GM19238 (cell line): ENCODE results near the gene MICALL2.

Experiments used
- DNase-seq: peaks from one replicate; pipeline ENCODE4 v3.0.0; 2011; ENCODE audit warnings: low spot score; ENCODE audit not compliant: insufficient read length

Gene MICALL2

DNA sequence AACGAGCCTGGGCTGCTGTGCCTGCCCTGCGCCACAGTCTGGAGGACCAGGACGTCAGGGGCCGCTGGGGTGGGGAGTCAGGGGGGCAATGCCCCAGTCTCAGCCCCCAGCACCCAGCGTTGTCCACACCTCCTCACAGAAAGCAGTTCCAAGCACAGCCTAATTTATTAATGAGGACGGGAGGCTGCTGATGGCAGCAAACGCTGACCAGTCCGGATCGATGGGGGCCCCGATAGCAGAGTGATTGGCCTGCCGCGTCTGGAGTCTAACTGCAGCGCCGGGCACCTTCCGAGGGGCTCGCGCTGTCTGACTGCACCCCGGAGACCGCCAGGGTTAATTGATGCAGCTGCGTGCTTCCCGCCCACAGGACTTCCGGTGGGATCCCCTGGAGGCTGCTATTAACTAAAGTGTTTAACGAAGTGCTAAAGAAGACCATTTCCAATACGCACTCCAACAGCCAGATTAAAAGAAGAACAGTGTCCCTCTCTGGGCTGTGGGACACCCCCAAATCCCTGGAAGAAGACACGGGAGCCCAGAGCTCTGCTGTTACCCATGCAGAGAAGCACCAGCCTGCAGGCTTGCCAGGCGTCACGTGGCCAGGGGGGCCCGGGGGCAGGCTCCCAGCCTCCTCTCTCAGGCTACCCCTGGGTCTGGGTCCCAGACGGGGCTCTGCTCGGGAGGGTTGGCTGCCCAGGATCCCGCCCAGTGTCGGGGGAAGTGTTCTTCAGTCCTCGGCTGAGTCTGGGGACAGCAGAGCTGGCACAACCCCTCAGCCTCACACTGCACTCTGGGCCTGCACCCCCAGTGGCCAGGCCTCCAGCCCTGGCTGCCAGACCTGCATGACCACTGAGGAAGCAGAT, 63.8 kb downstream of the MICALL2 start:
- DNase-seq = no peak

DNA sequence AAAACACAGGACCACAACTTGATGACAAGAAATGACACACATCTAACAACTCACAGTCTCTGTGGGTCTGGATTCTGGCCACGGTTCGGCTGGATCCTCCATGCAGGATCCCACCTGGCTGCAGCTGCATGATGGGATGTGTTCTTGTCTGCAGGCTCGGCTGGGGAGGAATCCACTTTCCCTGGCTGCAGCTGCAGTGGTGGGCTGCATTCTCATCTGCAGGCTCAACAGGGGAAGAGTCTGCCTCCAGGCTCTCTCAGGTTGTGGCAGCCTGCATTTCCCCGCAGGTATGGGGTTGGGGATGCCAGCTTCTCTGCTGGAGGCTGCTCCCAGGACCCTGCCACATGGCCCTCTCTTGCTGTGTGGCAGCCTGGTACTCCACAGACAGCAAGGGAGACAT, 64.9 kb downstream of the MICALL2 start:
- no peak for DNase-seq

DNA sequence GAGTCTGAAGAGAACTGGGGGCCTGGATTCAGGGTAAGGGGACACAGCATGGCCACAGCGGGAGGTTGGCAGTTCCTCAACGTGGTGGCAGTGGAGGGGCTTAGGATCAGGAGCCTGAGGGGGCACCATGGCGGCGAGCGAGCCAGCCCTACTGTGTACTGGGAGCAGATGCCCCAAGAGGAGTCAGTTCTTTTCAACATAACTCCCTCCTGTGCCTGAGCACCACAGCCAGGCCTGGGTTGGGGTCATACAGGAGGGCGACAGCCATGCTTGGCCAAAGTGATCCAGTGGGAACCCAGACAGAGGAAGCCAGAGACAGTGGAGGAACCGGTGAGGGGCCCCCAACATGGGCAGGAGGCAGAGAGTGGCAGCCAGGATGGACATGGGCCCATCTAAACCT, 65.8 kb downstream of the MICALL2 start:
- no peak for DNase-seq

DNA sequence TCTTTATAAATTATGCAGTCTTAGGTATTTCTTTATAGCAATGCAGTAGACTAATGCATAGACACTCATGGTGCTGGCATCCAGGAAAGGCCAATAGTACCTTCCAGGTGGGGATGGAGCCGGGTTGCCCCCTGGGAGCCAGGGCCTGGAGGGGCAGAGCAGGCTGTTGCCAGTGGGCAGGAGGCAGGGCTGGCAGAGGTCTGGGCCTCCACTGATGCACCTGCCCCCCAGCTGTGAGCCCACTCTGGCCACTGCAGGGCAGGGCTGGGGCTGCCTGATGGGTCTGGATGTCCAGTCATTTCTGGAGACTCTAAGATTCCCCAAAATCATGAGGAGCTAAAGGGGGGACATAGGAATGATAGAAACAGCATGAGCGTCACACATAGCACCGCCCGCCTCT, 66.7 kb downstream of the MICALL2 start:
- no peak for DNase-seq

DNA sequence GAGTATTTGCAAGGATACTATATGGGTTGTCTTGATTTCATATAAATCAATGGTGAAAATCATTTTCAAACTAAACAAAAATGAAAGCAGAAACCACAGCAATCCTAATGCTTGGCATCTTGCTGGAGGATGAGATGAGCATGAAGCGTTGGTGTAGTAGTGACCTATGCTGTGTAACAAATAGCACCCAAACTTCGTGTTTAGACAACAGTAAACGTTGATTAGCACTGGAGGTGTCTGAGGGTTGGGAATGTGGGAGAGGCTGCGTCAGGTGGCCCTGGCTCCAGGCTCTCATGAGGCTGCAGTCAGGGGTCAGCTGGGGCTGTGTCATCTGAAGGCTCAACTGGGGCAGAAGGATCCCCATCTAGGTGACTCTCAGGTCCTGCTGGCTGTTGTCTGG, 67.8 kb downstream of the MICALL2 start:
- DNase-seq = no peak

DNA sequence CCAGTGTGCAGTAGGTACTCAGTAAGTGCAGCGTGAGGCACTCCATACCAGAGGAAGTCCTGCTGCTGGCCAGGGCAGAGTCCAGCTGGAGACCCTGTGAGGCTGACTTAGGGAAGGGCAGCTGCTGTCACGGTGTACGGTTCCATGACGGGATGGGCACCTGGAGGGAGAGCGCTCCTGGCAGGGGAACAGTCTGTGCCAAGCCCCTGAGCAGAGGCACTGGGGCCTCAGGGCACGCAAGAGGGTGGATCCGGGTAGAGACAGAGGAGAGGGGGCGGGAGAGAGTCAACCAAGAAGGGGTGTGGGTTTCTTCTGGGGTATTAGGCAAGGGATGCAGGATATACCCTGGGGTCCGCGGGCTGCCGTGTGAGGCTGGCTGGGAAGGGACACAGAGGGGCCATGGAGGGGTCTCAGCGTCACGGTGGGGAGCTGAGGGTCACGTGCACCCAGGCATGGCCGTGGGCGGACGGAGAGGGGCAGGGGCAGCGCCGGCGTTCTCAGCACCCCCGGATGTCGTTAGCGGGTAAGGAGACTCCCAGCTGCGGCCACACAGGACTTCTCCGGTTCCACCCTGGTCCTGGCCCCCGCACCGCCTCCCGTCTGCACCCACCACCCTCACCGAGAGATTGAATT, 70.5 kb downstream of the MICALL2 start:
- DNase-seq = no peak

DNA sequence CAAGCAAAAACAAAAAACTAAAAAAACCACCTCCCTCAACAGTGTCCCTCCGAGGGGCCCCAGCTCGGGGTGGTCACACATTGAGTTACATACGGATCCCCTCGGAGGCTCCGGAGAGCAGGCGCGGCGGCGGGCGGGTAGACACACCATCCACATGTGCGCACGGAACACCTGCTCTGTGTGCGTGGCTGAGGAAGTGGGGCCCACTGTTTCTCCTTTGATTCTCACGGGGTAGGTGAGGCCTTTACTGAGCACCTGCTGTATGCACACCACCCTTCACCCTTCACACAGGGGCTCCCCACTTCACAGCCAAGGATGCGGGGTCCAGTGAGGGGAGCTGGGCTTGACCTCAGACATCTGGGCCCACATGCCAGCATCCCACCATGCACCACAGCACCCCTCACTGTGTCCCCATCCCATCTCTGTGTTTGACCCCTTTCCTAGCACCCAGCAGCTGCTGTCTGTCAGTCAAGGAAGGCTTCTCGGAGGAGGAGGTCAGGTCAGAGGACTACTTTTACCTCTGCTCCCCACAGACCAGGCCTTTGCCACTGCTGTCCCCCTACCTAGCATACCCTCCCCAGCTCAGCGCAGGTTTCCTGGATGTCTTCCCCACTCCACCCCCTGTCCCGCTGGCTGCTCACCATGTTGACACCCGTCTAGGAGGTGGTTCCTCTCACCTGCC, 71.1 kb downstream of the MICALL2 start:
- DNase-seq = no peak

DNA sequence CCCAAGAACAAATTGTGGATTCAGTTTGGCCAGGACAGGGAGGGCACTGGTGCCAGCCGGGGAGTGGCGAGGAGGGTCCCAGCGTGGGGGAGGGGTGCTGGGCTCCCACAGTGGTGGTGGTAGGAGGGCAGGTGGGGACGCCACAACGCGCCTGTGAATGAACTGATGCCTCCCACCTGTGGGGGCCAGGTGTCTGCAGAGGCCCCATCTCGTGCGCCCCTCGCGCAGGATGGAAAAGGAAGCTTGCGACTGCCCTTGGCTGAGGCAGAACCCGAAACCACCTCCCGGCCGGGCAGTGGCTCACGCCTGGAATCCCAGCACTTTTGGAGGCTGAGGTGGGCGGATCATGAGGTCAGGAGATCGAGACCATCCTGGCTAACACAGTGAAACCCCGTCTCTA, 72.0 kb downstream of the MICALL2 start:
- no peak for DNase-seq

DNA sequence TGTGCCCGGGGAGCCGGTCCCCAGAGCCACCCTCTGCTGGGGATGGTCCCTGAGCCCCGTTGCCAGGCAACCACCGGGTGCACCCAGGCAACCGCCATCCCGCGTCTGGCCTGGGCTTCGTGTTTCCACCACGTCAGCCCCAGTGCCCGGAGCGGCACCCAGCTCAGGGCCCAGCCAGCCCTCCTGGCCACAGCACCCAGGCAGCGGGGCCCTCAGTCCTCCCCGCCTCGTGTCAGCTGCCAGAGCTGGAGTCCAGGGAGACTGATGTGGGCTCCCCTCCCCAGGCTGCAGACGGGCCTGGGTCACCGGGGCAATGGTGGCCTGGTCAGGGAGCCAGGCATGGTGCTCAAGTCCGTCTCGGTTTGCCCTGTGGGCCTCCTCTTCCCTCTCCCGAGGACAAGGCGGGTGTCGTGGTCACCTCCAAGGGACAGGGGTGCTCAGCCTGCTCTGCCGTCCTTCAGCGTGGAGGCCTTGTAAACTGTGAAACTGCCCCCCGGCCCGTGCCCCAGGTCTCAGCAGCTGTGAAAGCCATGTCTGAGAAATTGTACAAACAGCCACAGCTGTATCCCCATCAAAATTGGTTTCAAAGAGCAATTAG, 72.5 kb downstream of the MICALL2 start:
- no peak for DNase-seq

DNA sequence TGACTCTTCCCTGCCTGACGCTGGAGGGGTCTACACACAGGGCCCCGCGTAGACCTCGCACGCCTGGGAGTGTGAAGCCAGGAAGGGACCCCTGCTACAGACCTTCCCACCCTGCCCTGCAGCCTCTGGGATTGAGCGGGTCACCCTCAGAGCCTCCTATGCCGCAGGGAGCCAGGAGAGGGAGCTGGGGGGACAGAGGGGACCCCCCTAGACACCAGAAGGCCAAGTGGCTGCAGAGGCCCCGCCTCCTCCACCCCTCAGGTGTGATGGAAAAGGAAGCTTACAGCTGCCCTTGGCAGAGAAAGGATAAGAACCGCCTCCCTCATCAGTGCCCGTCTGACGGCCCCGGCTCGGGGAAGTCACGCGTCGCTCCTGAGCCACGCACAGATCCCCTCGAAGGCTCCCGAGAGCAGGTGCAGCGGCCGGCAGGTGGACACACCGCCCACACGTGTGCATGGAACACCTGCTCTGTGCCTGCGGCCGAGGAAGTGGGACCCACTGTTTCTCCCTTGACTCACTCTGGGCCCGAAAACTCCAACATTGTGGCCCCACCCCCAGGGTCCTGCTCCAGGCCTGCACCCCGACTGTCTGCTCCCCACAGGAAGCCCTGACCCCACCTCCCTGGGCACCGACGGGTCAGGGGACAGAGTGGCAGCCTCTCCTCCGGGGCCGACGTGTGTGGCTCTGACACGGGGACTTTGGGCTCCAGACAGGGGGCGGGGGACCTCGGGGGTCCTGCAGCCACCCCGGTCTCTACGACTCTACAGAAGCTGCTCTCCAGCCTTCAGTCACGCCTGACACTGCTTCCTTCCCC, 73.3 kb downstream of the MICALL2 start:
- DNase-seq = no peak

DNA sequence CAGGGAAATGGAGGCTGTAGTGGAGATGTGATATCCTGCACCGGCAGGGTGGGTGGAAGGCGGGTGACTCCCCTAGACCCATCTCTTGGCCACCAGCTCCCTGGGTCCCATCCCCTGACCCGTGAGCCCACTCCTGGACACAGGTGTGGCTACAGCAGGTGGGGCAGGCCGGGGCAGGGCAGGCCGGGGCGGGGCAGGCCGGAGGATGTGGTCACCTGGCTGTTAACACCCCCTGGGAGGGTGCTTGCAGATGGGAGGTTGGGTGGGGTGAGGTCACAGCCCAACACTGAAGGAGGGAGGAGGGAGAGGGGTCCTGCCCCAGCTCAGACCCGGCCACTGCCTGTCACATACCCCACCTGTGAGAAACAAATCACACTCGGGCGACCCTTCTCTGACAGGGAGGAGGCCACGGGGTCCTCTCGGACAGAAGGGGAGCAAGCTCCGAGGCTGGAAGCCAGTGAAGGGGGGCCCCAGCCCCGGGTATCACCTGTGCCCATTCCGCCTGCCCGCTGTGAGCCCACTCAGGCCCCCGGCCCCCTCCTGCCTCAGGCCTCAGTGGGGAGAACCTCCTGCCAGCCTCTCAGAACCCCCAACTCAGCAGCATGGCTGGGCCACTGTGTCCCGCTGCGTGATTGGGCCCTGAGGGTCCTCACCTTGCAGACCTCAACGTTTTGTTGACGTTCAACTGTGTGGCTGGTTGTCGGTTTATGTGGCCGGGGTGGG, 74.0 kb downstream of the MICALL2 start:
- DNase-seq = no peak
